Mesenchymal stem cell (in vitro differentiated cells and primary cell): Measurements from ENCODE around the gene CMA1. TPM values are rescaled to one million over a fixed set of nuclear protein-coding genes. Genes with fewer than 3 reads are reported as not detected.
"Not testable (repeated sequence)": the region's sequence is repeated elsewhere in the genome, so short reads cannot be mapped to it uniquely, and the experiment has no call there.

Source experiments
- DNase-seq: peaks from one replicate; pipeline ENCODE4 v3.0.0-alpha.2; 2013
- H2AFZ ChIP-seq: one replicate; pipeline ENCODE4 v1.6.1; 2013; ENCODE audit warnings: low read depth, mild to moderate bottlenecking, control low read depth, inconsistent platforms, low read length, moderate library complexity
- H2AK5ac ChIP-seq: 2 replicates; pipeline ENCODE4 v1.6.1; 2013; ENCODE audit warnings: low read length, moderate library complexity, mild to moderate bottlenecking, inconsistent platforms; ENCODE audit not compliant: severe bottlenecking
- H2BK120ac ChIP-seq: one replicate; pipeline ENCODE4 v1.6.1; 2013; ENCODE audit warnings: low read depth, mild to moderate bottlenecking, inconsistent platforms, low read length, moderate library complexity
- H2BK12ac ChIP-seq, 2 experiments: one replicate each; pipeline ENCODE4 v1.6.1; 2013; ENCODE audit warnings: inconsistent platforms in 2 of 2, low read length in 2 of 2, mild to moderate bottlenecking in 2 of 2, moderate library complexity in 2 of 2, control low read depth in 1 of 2
- H2BK15ac ChIP-seq: one replicate; pipeline ENCODE4 v1.6.1; 2013; ENCODE audit warnings: mild to moderate bottlenecking, low read depth, inconsistent platforms; ENCODE audit not compliant: poor library complexity, severe bottlenecking
- H2BK5ac ChIP-seq: 2 replicates; pipeline ENCODE4 v1.6.1; 2013; ENCODE audit warnings: low read depth, mild to moderate bottlenecking, low read length, control low read depth, inconsistent platforms; ENCODE audit not compliant: poor library complexity, severe bottlenecking
- H3K14ac ChIP-seq, 2 experiments: one replicate each; pipeline ENCODE4 v1.6.1; 2013; ENCODE audit warnings: inconsistent platforms in 2 of 2, low read length in 2 of 2, control low read depth in 1 of 2, mild to moderate bottlenecking in 1 of 2, moderate library complexity in 1 of 2
- H3K18ac ChIP-seq, 2 experiments: one replicate each; pipeline ENCODE4 v1.6.1; 2013; ENCODE audit warnings: inconsistent platforms in 2 of 2, low read length in 2 of 2, control low read depth in 1 of 2, low read depth in 1 of 2, mild to moderate bottlenecking in 1 of 2
- H3K23ac ChIP-seq, 2 experiments: one replicate each; pipeline ENCODE4 v1.6.1; 2013; ENCODE audit warnings: inconsistent platforms in 2 of 2, low read length in 2 of 2, mild to moderate bottlenecking in 2 of 2, moderate library complexity in 2 of 2, control low read depth in 1 of 2
- H3K27ac ChIP-seq: 2 replicates; pipeline ENCODE4 v1.5.1; 2013; ENCODE audit warnings: mild to moderate bottlenecking, moderate library complexity, low read length, control low read depth, inconsistent platforms; ENCODE audit not compliant: poor library complexity, severe bottlenecking
- H3K27me3 ChIP-seq, 2 experiments: 2 replicates each; pipeline versions ENCODE4 v1.6.1 to v1.7.0; 2013; ENCODE audit warnings: low read length in 2 of 2, mild to moderate bottlenecking in 2 of 2, moderate library complexity in 2 of 2, control low read depth in 1 of 2, inconsistent platforms in 1 of 2; ENCODE audit not compliant: control insufficient read depth in 1 of 2, insufficient read depth in 1 of 2
- H3K36me3 ChIP-seq, 2 experiments: 2 replicates each; pipeline versions ENCODE4 v1.6.1 to v1.7.0; 2013; ENCODE audit warnings: low read length in 2 of 2, control low read depth in 1 of 2, inconsistent platforms in 1 of 2, low read depth in 1 of 2, mild to moderate bottlenecking in 1 of 2; ENCODE audit not compliant: insufficient read depth in 2 of 2, control insufficient read depth in 1 of 2
- H3K4ac ChIP-seq, 2 experiments: one replicate each; pipeline ENCODE4 v1.6.1; 2013; ENCODE audit warnings: inconsistent platforms in 2 of 2, low read length in 2 of 2, mild to moderate bottlenecking in 2 of 2, moderate library complexity in 2 of 2, control low read depth in 1 of 2, low read depth in 1 of 2
- H3K4me1 ChIP-seq: 2 replicates; pipeline ENCODE4 v1.6.1; 2013; ENCODE audit warnings: low read depth, low read length, control low read depth; ENCODE audit not compliant: control insufficient read depth, insufficient read depth
- H3K4me2 ChIP-seq: 2 replicates; pipeline ENCODE4 v1.6.1; 2013; ENCODE audit warnings: low read length, mild to moderate bottlenecking, inconsistent platforms; ENCODE audit not compliant: poor library complexity, severe bottlenecking
- H3K4me3 ChIP-seq, 2 experiments: 2 replicates each; pipeline versions ENCODE4 v1.5.1 to v1.7.0; 2013; ENCODE audit warnings: low read length in 2 of 2, mild to moderate bottlenecking in 2 of 2, control low read depth in 1 of 2, low read depth in 1 of 2; ENCODE audit not compliant: insufficient read depth in 1 of 2
- H3K79me1 ChIP-seq: replicated peaks from 2 replicates; pipeline ENCODE4 v1.6.1; 2013; ENCODE audit warnings: mild to moderate bottlenecking, control low read depth, low read length, inconsistent platforms; ENCODE audit not compliant: poor library complexity, severe bottlenecking
- H3K9ac ChIP-seq: 2 replicates; pipeline ENCODE4 v1.7.0; 2013; ENCODE audit warnings: mild to moderate bottlenecking, low read length, moderate library complexity
- H3K9me3 ChIP-seq: 2 replicates; pipeline ENCODE4 v1.7.0; 2013; ENCODE audit warnings: mild to moderate bottlenecking, low read length; ENCODE audit not compliant: control insufficient read depth
- H4K8ac ChIP-seq: one replicate; pipeline ENCODE4 v1.6.1; 2013; ENCODE audit warnings: inconsistent platforms, mild to moderate bottlenecking, low read length, moderate library complexity
- H4K91ac ChIP-seq: one replicate; pipeline ENCODE4 v1.6.1; 2013; ENCODE audit warnings: mild to moderate bottlenecking, low read length, inconsistent platforms
- WGBS: methylation state at CpG from one replicate; pipeline ENCODE4 v1.1.7; 2013; ENCODE audit warnings: mixed read lengths; 5-methylcytosine and 5-hydroxymethylcytosine counted together
- polyA plus RNA-seq, 2 experiments: library from polyadenylated mRNA; stranded (reverse); fragments of 200-250 nt; gene quantifications; one replicate each; pipeline ENCODE4 v1.2.3, GENCODE V29; 2013

The CMA1 gene, protein sequence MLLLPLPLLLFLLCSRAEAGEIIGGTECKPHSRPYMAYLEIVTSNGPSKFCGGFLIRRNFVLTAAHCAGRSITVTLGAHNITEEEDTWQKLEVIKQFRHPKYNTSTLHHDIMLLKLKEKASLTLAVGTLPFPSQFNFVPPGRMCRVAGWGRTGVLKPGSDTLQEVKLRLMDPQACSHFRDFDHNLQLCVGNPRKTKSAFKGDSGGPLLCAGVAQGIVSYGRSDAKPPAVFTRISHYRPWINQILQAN
- not detected for polyA plus RNA-seq (2013, experiment 1 of 2)
- not detected for polyA plus RNA-seq (2013, experiment 2 of 2)

DNA sequence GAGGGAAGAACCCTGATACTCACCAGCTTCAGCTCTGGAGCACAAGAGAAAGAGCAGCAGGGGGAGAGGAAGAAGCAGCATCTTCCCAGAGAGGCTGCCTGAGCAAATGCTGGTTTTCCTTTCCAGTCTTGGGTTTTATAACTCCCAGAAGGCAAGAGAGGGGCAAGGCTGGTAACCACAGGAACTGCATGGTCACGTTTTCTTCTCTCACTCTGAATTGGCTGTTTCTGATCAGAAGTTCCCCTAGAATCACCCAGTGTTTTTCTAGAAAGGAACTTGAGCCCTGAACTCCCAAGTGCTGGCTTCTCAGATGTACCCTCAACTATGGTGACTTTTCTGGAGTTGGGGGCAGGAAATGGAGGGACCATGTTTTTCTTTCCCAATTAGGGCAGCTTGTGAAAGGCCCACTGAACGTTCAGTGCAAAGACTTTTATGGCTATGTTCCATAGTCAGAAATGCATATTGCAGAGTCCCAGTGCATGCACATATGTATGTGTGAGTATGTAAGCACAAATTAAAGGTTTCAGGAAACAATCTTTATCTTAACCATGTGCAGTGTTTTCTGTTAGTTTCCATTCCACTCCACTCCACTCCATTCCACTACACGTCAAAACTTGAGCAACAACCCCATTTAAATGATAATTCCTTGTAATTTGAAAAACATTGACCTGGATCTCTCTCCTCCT is at the start of gene CMA1:
CMA1 (minus strand) TSS at position 111 of the 686 bp plus-strand sequence; CDS start at position 81, 30 bp downstream.
- H2BK15ac ChIP-seq = no peak within 1 kb of the TSS
- no peak within 1 kb of the TSS for H3K18ac ChIP-seq
- no peak within 1 kb of the TSS for H4K8ac ChIP-seq
- H3K14ac ChIP-seq = no peak within 1 kb of the TSS
- H3K27me3 ChIP-seq = no peaks in the 10 kb centered on the region
- no peak within 1 kb of the TSS for H3K27ac ChIP-seq
- H3K23ac ChIP-seq = no peak within 1 kb of the TSS
- H4K91ac ChIP-seq = no peak within 1 kb of the TSS
- H3K4ac ChIP-seq = no peak within 1 kb of the TSS
- WGBS = 30% methylated on average over 3 of the region's 3 CpGs
- H2BK5ac ChIP-seq = no peak within 1 kb of the TSS
- H3K79me1 ChIP-seq = no peaks in the 10 kb centered on the region
- H2AFZ ChIP-seq = no peak within 1 kb of the TSS
- H3K4me2 ChIP-seq = no peak within 1 kb of the TSS
- H2AK5ac ChIP-seq = no peak within 1 kb of the TSS
- DNase-seq = no peak
- H3K9ac ChIP-seq = no peak within 1 kb of the TSS
- no peak within 1 kb of the TSS for H3K4me3 ChIP-seq
- H3K4me1 ChIP-seq = no peaks in the 10 kb centered on the region
- no peak within 1 kb of the TSS for H2BK120ac ChIP-seq
- H2BK12ac ChIP-seq = no peak within 1 kb of the TSS
- H3K36me3 ChIP-seq = no peaks in the 10 kb centered on the region
- no peaks in the 10 kb centered on the region for H3K9me3 ChIP-seq

DNA sequence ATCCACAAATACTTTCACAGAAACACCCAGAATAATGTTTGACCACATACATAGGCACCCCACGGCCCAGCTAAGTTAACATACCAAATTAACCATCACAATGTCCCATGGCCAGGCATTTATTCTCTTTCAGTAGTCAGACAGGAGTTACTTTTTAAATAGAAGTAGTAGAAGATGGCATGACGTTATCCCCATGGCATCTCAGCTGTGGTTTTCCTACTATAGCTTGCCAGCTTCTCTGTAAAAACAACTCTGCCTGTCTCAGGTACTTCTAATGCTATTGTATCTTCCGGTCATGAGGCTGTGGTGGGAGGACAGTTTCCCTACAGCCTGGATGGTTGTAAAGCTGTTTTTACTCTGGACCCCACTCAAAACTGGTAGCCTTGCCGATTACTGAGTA is 48.7 kb upstream of the CMA1 start:
- no peak overlapping the region for H2BK12ac ChIP-seq
- H3K36me3 ChIP-seq = no peaks in the 10 kb centered on the region
- no peak overlapping the region for H2BK120ac ChIP-seq
- H2AFZ ChIP-seq = no peak overlapping the region
- H3K4me3 ChIP-seq = no peak overlapping the region
- H3K4me2 ChIP-seq = no peak overlapping the region
- no peak overlapping the region for H4K91ac ChIP-seq
- no peak overlapping the region for H2BK15ac ChIP-seq
- peaks cover 4% of the 10 kb centered on the region for H3K9me3 ChIP-seq
- H3K27ac ChIP-seq = no peak overlapping the region
- no peaks in the 10 kb centered on the region for H3K4me1 ChIP-seq
- no peak overlapping the region for H2AK5ac ChIP-seq
- H2BK5ac ChIP-seq = no peak overlapping the region
- H4K8ac ChIP-seq = no peak overlapping the region
- H3K14ac ChIP-seq = no peak overlapping the region
- H3K79me1 ChIP-seq = no peaks in the 10 kb centered on the region
- H3K9ac ChIP-seq = no peak overlapping the region
- no peak for DNase-seq
- H3K4ac ChIP-seq = no peak overlapping the region
- no peaks in the 10 kb centered on the region for H3K27me3 ChIP-seq
- H3K23ac ChIP-seq = no peak overlapping the region
- 75% methylated on average over 1 of the region's 4 CpGs for WGBS
- H3K18ac ChIP-seq = no peak overlapping the region

DNA sequence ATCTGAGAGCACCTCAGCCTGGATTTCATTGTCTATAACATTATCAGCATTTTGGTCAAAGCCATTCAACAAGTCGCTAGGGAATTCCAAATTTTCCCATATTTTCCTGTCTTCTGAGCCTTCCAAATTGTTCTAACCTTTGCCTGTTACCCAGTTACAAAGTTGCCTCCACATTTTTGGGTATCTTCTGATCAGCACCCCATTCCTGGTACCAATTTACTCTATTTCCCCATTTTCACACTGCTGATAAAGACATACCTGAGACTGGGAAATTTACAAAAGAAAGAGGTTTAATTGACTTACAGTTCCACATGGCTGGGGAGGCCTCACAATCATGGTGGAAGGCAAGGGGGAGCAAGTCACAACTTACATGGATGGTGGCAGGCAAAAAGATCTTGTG is 41.0 kb upstream of the CMA1 start:
- WGBS = 4% methylated on average over 1 of the region's 1 CpG
- not testable (repeated sequence) for H3K27me3 ChIP-seq, H3K23ac ChIP-seq, H4K8ac ChIP-seq, H2AK5ac ChIP-seq, H3K27ac ChIP-seq, H4K91ac ChIP-seq, H3K36me3 ChIP-seq, H3K18ac ChIP-seq, H2BK15ac ChIP-seq, H3K79me1 ChIP-seq, H2AFZ ChIP-seq, DNase-seq, H2BK5ac ChIP-seq, H3K4me1 ChIP-seq, H3K9ac ChIP-seq, H3K4ac ChIP-seq, H2BK12ac ChIP-seq, H2BK120ac ChIP-seq, H3K4me3 ChIP-seq, H3K14ac ChIP-seq, H3K4me2 ChIP-seq
- H3K9me3 ChIP-seq = peaks cover 25% of the 10 kb centered on the region

DNA sequence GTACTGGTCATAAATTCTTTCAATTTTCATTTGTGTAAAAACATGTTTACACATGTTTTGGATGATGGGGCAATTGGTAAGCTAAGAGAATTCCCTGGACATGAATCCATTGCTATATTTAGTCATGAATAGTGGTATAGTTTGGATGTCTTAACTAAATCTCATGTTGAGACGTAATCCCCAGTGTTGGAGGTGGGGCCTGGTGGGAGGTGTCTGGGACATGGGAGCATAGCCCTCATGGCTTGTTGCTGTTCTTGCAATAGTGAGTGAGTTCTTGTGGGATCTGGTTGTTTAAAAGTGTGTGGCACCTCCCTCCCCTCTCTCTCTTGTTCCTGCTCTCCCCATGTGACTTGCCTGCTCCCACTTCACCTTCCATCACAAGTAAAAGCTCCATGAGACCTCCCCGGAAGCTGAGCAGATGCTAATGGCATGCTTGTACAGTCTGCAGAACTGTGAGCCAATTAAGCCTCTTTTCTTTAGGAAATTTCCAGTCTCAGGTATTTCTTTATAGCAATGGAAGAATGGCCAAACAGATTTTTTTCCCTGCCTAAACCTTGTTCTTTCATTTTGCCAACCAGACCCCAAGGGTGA is 34.4 kb upstream of the CMA1 start:
- H3K23ac ChIP-seq = no peak overlapping the region
- no peak overlapping the region for H3K4ac ChIP-seq
- H3K4me1 ChIP-seq = no peaks in the 10 kb centered on the region
- DNase-seq = no peak
- no peak overlapping the region for H3K27ac ChIP-seq
- no peak overlapping the region for H2BK12ac ChIP-seq
- peaks cover under 1% of the 10 kb centered on the region for H3K9me3 ChIP-seq
- no peak overlapping the region for H2AFZ ChIP-seq
- H3K4me2 ChIP-seq = no peak overlapping the region
- H3K36me3 ChIP-seq = no peaks in the 10 kb centered on the region
- no peaks in the 10 kb centered on the region for H3K27me3 ChIP-seq
- H3K14ac ChIP-seq = no peak overlapping the region
- no peak overlapping the region for H2AK5ac ChIP-seq
- WGBS = 39% methylated on average over 2 of the region's 2 CpGs
- H3K9ac ChIP-seq = no peak overlapping the region
- no peak overlapping the region for H3K4me3 ChIP-seq
- H2BK120ac ChIP-seq = no peak overlapping the region
- H3K79me1 ChIP-seq = no peaks in the 10 kb centered on the region
- H2BK15ac ChIP-seq = no peak overlapping the region
- no peak overlapping the region for H3K18ac ChIP-seq
- H4K8ac ChIP-seq = no peak overlapping the region
- H4K91ac ChIP-seq = no peak overlapping the region
- H2BK5ac ChIP-seq = no peak overlapping the region
